GM12801 (cell line): ENCODE results near the gene NCR3LG1.

Source experiments
- TF ChIP-seq, protein P1 (sequence below): IDR thresholded peaks from one replicate; pipeline ENCODE4 v1.5.1; 2011; ENCODE audit warnings: control low read depth; ENCODE audit not compliant: insufficient read length; ENCODE audit errors: extremely low read depth

NCR3LG1 gene

DNA sequence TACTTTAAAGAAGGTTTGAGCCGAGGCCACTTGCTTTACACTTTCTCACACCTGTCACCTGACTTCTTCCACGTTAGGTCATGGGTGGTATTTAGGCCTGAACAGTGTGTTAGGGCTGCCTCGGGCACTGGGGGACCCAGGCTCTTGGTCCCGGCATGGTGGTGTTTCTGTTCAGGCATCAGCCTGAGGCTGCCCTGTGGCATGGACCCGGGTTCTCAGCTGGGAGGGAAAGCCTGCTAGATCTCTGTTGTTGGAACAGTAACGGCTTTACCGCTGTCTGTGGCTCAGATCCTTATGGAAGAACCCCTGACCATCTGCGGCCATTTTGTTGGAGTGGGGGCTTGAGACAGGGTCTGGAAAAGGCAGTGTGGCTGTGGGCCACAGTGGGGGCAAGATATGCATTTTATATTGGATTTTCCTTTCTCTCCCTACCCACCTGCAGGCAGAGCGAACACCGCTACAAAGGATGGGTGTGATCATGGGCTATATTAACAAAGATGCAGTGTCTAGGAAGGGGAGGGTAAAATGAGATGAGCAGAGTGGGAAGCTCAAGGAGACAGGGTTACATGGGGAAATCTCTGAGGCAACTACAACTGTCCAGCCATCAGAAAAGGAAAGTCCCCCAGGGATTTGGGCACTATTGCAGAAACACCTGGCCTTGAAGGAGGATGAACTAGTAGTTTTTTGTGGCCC, 38.5 kb downstream of the NCR3LG1 start:
- TF ChIP-seq, protein P1, sequence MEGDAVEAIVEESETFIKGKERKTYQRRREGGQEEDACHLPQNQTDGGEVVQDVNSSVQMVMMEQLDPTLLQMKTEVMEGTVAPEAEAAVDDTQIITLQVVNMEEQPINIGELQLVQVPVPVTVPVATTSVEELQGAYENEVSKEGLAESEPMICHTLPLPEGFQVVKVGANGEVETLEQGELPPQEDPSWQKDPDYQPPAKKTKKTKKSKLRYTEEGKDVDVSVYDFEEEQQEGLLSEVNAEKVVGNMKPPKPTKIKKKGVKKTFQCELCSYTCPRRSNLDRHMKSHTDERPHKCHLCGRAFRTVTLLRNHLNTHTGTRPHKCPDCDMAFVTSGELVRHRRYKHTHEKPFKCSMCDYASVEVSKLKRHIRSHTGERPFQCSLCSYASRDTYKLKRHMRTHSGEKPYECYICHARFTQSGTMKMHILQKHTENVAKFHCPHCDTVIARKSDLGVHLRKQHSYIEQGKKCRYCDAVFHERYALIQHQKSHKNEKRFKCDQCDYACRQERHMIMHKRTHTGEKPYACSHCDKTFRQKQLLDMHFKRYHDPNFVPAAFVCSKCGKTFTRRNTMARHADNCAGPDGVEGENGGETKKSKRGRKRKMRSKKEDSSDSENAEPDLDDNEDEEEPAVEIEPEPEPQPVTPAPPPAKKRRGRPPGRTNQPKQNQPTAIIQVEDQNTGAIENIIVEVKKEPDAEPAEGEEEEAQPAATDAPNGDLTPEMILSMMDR = no peak

DNA sequence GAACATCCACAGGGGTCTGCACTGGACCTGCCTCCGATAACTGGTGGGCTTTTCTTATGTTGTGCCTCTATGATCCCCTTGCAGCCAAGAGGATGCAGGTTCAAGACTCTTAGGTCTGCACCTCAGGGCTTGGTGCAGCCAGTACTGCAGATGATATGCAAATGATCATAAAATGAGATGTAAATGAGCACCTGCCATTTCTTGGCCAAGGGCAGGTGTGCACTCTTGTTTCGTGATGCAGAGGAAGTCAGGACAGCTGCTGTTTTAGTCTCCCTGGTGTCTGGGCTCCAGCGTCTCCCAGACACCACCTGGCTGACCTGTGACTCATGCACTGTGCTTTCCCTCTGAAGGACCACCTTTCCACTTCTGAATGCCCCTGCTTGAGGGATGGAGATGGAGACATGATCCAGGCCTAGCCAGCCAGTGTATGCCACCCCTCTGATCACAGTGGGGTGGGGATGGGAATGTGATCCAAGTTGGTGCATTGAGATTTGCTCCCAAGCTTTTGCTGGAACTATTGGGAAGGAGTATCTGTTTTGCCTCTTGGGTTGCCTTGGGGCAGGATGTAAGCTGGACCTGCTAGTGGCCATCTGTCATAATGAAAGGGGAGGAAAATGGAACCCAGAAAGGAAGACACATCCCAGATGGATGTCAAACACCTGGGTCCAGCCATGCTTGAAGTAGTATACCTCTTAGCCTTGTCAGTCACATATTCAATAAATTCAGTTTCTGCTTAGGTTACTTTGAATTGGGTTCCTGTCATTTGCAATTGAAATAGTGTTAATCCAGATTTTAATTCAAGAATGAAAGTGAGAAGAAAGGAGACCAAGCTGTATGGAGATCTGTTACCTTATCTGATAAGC, 40.1 kb downstream of the NCR3LG1 start:
- TF ChIP-seq, protein P1 = no peak

DNA sequence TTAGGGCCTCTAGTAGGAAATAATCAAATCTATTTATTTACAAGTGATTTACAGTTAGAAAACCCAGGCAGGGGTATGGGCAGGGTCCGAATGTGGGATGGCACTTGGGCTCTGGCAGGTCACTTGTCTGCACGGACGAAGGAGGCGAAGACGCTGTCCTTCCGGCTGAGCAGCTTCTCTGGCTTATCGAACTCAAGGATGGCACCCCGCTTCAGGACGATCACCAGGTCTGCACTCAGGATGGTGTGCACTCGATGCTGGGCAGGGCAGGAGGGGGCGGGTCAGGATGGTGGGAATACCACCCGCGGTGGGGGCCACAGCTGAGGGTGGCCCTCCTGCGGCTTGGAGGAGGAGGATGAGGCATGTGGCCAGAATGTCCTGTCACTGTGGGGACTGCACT, 41.3 kb downstream of the NCR3LG1 start:
- TF ChIP-seq, protein P1 = no peak

DNA sequence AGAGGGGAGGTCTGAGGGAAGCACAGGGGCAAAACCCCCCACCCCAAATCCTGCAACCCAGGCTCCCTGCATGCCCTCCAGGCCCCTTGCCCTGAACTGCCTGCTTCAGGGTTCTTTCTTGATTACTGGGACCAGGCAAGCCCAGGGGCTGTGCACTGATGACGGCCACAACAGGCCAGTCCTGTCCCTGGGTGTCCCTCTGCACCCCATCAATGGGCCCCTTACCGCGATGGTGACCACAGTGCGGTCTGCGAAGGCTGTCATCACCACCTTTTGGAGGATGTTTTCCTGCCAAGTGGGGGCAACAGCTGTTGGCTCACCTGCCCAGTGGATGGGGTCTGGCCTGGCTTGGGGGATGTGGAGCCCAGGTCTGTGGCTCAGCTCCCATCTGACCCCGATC, 41.9 kb downstream of the NCR3LG1 start:
- TF ChIP-seq, protein P1 = no peak

DNA sequence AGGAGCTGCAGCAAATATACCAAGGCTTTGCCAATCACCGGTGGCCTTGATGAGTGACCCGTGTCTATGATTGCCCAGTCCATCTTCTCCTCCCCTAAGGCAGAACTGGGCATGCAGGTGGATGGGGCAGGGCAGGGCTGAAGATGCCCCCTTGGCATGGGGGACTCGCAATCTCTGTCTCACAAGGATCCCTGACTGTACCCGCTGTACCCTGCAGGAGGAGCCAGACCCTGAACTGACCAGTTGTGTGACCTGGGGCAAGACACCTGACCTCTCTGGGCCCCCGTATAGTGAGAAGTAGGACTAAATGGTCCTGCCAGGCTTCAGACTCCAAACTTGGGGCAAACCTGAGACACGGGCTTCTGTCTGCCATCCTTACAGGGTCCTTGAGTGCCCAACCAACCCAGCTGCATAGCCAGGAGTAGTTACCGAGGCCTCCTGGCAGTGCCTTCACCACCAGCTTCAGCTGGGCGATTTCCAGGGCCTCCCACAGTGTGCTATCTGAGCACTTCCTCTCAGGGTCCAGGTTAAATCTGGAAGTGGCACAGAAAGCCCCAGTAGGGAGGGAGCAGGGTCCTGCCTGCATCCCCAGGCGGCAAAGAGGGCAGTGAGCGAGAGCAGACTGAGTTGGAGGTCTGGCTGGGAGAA, 43.3 kb downstream of the NCR3LG1 start:
- TF ChIP-seq, protein P1 = no peak

DNA sequence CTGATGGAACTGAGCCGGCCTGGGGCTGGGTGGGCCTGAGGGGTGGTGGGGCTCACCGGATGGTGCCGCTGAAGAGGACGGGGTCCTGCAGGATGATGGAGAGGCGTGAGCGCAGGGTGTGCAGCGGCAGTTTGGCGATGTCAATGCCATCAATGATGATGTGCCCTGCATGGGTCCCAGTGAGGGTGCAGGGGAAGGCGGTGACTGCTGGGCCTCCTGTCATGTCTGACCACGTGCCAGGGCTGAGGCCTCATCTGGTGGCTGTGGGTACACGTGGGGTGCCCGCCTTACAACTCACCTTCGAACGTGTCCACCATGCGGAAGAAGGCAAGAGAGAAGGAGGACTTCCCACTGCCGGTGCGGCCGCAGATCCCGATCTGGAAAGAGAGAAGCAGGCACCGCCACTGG, 44.0 kb downstream of the NCR3LG1 start:
- TF ChIP-seq, protein P1 = no peak

DNA sequence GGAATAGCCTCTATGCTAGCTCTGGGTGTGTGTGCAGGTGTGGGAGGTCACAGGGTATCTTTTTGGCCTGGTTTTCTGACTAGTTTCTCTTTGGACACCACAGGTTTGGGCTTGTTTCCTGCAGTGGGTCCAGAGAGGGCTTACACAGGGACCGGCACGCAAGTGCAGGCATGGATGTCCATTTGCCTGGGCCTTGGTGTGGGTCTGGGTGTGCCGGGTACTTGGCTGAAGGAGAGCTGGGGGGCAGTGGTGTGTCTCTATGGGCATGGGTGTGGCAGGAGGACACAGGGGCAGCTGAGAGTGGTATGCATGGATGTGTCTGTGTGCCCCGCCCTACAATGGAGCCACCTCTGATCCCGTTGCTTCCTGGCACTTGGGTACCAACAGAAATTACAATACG, 44.4 kb downstream of the NCR3LG1 start:
- TF ChIP-seq, protein P1 = no peak
